Retinal pigment epithelial cell (primary cell): ENCODE results near the gene PCARE.

Source experiments
- DNase-seq: peaks from one replicate; pipeline ENCODE4 v3.0.0-alpha.2; 2010; ENCODE audit warnings: low read depth
- H3K4me3 ChIP-seq: 2 replicates; pipeline ENCODE4 v1.5.1; 2011; ENCODE audit warnings: mild to moderate bottlenecking, low read length, control low read depth, moderate library complexity
- TF ChIP-seq, protein P1 (sequence below): conservative IDR thresholded peaks from 2 replicates; pipeline ENCODE4 v1.5.1; 2011; ENCODE audit warnings: low read depth, low read length, control low read depth, inconsistent platforms

The PCARE gene

DNA sequence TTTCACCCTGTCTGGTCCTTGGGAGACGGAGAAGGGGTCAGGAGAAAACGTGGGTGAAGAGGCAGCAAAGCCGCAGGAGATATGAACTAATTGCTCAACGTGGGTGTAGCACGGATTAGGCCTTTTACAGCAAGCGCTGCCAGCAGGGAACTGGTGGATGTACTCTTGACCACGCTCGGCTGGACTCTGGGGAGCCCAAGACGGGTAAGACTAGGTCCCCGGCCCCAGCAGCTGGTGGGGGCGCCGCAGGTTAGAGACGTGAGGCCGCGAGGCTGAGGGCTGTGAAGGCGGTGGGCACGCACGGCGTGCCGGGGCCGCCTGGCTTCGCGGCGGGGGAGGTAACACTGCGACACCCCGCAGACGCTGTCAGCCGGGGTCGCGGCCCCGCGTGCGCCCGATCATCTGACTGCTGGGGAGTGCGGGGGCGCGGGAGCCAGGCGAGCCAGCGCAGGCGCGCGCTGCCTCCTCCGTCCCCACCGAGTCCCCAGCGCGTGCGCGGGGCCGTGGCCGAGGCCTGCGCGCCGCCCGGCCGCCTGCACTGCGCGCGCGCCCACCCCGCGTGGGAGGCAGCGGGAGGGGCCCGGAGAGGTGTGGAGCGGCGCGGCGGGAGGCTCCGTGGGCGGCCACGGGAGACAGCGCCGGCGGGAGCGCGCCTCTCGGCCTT lies 40.8 kb upstream of the PCARE start, which contains the start of gene CLIP4:
Gene CLIP4, plus strand, starts transcription at position 470 of the 664 bp plus-strand sequence. CDS start 5,974 bp downstream, outside the sequence.
- peak within 1 kb of the TSS; percentile 70 for H3K4me3 ChIP-seq
- TF ChIP-seq, protein P1, sequence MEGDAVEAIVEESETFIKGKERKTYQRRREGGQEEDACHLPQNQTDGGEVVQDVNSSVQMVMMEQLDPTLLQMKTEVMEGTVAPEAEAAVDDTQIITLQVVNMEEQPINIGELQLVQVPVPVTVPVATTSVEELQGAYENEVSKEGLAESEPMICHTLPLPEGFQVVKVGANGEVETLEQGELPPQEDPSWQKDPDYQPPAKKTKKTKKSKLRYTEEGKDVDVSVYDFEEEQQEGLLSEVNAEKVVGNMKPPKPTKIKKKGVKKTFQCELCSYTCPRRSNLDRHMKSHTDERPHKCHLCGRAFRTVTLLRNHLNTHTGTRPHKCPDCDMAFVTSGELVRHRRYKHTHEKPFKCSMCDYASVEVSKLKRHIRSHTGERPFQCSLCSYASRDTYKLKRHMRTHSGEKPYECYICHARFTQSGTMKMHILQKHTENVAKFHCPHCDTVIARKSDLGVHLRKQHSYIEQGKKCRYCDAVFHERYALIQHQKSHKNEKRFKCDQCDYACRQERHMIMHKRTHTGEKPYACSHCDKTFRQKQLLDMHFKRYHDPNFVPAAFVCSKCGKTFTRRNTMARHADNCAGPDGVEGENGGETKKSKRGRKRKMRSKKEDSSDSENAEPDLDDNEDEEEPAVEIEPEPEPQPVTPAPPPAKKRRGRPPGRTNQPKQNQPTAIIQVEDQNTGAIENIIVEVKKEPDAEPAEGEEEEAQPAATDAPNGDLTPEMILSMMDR = no peak
- peak; percentile 66 for DNase-seq

DNA sequence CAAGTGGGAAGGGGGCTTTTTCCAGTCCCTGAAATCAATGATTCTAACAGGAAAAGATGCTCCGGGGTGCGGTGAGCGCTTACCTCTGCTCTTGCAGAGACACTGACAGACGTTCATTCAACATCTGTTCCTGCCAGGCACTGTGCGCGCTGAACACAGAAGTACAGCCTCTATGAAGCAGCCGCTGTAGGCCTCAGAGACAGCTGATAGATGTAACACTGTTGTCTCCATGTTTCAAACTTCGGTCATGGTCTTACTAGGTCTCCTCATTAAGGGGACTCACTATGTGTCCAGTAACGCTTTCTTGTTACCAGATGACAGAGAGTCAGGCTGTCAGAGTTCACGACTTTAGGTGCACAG lies 40.2 kb upstream of the PCARE start:
- TF ChIP-seq, protein P1 = no peak
- peak overlapping the region; percentile 29 for H3K4me3 ChIP-seq
- no peak for DNase-seq

DNA sequence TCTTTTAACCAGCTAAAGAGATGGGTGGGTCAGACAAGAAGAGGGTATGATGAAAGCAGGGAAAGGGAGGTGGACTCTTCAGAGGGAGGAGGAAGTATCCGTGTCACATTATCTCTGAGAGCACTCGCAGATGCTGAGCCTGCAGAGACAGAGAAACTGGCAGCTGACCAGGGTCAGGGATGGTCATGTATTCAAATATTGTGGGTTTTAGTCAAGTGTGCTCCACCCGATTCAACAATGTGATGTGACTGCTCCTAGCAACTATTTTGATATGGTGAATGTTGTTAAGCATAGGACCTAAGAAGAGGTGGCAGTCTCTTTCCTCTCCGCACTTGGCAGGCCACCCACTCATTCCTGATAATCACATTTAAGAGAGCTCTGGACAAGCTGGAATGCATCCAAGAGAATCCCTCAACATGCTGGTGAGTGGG lies 39.6 kb upstream of the PCARE start:
- no peak overlapping the region for H3K4me3 ChIP-seq
- DNase-seq = no peak
- TF ChIP-seq, protein P1 = no peak

DNA sequence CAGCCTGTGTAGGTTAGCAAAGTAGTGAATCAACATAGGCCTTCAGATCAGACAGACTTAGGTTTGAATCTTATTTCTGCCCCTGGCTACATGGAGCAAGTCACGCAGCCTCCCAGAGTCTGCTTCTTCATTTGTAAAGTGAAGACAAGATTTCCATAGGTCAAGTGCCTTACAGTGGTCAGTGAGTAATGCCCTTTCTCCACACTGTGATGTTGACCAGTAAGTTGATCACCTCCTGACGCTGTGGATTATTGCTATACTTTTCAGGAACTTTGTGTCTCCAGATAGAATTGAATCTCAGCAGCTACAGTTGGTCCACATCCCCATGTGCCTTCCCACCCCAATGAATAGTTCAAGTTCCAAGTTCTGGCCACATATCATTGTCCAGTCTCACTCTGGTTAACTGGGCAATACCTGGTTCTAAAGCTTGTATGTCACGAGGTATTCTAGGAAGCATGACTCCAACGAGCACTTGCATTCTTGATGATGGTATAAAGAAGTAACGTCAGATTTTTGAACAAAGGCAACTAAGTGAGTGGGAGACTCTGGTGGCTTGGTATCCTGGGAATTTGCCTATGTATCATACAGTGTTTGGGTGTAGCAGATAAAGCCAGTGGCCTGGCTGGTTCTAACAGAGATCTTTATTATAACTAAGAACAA lies 38.8 kb upstream of the PCARE start:
- H3K4me3 ChIP-seq = no peak overlapping the region
- TF ChIP-seq, protein P1 = no peak
- peak; percentile 61 for DNase-seq

DNA sequence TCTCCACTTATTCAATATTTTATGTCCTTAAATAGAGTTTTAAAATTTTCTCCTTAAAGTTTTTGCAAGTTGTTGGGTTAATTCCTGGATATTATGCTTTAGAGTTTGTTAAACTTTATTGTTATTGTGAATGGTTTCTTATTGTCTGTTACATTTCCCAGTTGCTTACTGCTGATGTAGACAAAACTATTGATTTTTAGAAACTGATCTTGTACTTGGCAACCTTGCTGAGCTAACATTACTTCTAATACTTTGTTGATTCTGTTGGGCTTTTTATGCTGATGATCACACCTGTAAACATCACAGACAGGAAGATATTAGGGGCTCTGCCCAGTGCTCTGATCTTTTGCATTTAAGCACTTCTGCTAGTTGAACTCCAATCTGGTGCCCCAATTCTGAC lies 38.1 kb upstream of the PCARE start:
- H3K4me3 ChIP-seq = no peak overlapping the region
- DNase-seq = no peak
- TF ChIP-seq, protein P1 = no peak

DNA sequence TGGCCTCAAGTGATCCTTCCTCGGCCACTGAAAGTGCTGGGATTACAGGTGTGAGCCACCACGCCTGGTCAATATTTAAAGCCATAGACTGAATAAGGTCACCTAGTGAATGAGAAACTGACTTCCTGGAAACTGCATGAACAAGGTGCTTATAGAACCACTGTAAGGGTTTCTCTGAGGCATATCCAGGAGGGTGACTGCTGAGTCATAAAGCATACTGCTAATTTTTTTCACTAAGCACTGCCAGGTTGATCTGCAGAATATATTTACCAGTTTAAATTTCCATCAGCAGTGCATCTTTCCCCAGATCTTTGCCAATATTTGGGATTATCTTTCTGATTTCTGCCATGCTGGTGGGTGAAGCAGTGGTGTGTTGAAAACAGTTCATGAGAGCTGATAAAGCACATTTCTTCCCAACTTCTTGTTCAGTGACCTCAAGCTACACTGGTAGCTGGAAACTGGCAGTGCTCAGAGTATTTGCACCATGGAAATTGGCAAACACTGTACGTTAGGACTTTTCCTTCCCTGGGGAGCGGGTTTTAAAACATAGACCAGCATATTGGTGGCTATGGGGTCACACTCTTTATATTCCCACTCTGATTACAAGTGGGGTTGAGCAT lies 36.7 kb upstream of the PCARE start:
- TF ChIP-seq, protein P1 = no peak
- peak; percentile 84 for DNase-seq
- H3K4me3 ChIP-seq = no peak overlapping the region

DNA sequence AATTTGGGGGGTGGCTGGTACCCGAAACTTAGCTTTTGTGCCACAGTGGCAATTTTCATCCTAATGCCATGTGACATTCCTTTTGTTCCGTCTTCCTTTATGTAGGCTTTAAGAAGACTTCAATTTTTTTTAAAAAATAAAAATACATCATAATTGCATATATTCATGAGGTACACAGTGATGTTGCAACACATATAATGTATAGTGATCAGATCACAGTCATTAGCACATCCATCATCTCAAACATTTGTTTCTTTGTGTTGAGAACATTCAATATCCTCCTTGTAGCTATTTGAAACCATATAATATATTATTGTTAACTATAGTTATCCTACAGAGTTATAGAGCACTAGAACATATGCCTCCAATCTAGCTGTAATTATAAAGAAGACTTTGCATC lies 34.9 kb upstream of the PCARE start:
- no peak for DNase-seq
- H3K4me3 ChIP-seq = no peak overlapping the region
- TF ChIP-seq, protein P1 = no peak
